ENCODE data around the gene DTNBP1. TPM values are rescaled to one million over a fixed set of nuclear protein-coding genes. Genes with fewer than 3 reads are reported as not detected.

DTNBP1 gene
- total and polyA plus RNA-seq, 2 of the 13 experiments (the other 11 are each of a cell fraction or from before 2014, with no cell fraction given), result 6.6 to 19.1 TPM

GRCh38 chr6:15620611-15621010, 42.2 kb downstream of the DTNBP1 start:
- FAIRE-seq, result no peak
- 97% methylated on average over 4 of the region's 4 CpGs for WGBS (ENCODE audit: low lambda C conversion rate)
- Histone ChIP-seq H2AFZ (ENCODE audit: low read length) (no peak overlapping the region), H3K9ac (ENCODE audit: insufficient read depth, low read depth, low read length) (no peak overlapping the region), H3K27ac (ENCODE audit: extremely low read length, insufficient read depth, low read length) (no peak overlapping the region), H3K27me3 (ENCODE audit: control insufficient read depth in 1 of 2, insufficient read depth in 2 of 2, low read length in 2 of 2) (no peaks in the 10 kb centered on the region), H3K4me2 (ENCODE audit: low read depth, low read length) (no peak overlapping the region), H3K4me3 (replicated peaks in 1 of 3; ENCODE audit: insufficient read depth in 1 of 3, low read depth in 2 of 3, low read length in 3 of 3) (no peak overlapping the region), H3K9me3 (ENCODE audit: low read length) (no peaks in the 10 kb centered on the region), H3K36me3 (replicated peaks in 1 of 2; ENCODE audit: control insufficient read depth in 1 of 2, insufficient read depth in 2 of 2, low read length in 2 of 2) (no peaks in the 10 kb centered on the region; a peak in 2 of 5 replicates), H4K20me1 (ENCODE audit: insufficient read depth, low read length) (no peaks in the 10 kb centered on the region), H3K4me1 (ENCODE audit: insufficient read depth, low read length) (peaks cover 9% of the 10 kb centered on the region), H3K79me2 (ENCODE audit: insufficient read depth, low read length) (no peaks in the 10 kb centered on the region)
- intact Hi-C loops (cut with micrococcal nuclease; ENCODE audit: unreplicated experiment), result loop anchor here (2.0 kb wide), 1 partner anchor 116 kb away; no protein-coding TSS in a partner anchor
- TF ChIP-seq MZF1 (CRISPR knock-in tag; IDR thresholded peaks at IDR 0.05; ENCODE audit: borderline replicate concordance) (no peak), DMAP1 (CRISPR knock-in tag; IDR thresholded peaks at IDR 0.05) (no peak), ZNF367 (CRISPR knock-in tag; IDR thresholded peaks at IDR 0.05; ENCODE audit: borderline replicate concordance) (no peak), NFIC (IDR thresholded peaks at IDR 0.05; ENCODE audit: low read length) (no peak), HNRNPUL1 (IDR thresholded peaks at IDR 0.05; ENCODE audit: low read depth, low read length) (no peak), HBP1 (CRISPR knock-in tag; IDR thresholded peaks at IDR 0.05; ENCODE audit: low read depth) (no peak), FOXO1 (CRISPR knock-in tag; IDR thresholded peaks at IDR 0.05) (no peak), IRF1 (CRISPR knock-in tag; IDR thresholded peaks at IDR 0.05; ENCODE audit: low read depth) (no peak), PCBP2 (optimal IDR thresholded peaks at IDR 0.05; ENCODE audit: low read depth, low read length, poor library complexity, severe bottlenecking) (no peak), CBX1 (IDR thresholded peaks at IDR 0.05; ENCODE audit: low read depth) (no peak)
- ATAC-seq, result no peak
- no TSS peak for BruUV-seq (replicated peaks)
- DNase-seq (ENCODE audit: low spot score), result no peak
- in situ Hi-C loops (cut with HindIII; ENCODE audit: extremely low pct_ligation_motif_present, low pct_unique_long_range_greater_than_20kb), result loop anchor here (10.0 to 25.0 kb wide), 2 partner anchors 96 to 1408 kb away; no protein-coding TSS in a partner anchor
- CTCF ChIA-PET (ENCODE audit: low intra/inter-chr PET ratio, low total read pairs), result no interaction called here
- POLR2A ChIA-PET, result no interaction called here

Data from HepG2 (cell line).